Natural killer cell (primary cell): Measurements from ENCODE around the gene KMT5B. TPM values are rescaled to one million over a fixed set of nuclear protein-coding genes. Genes with fewer than 3 reads are reported as not detected.

Source experiments
- ATAC-seq, 3 donors: fragments of 150-1000 bp in 2 of 3; fragments of 200-7000 bp in 1 of 3; cut with Tn5 transposase; 1 replicate in 1 of 3; 2 replicates in 2 of 3; pipeline ENCODE4 v1.10.0; 2021; ENCODE audit warnings: mild to moderate bottlenecking in 2 of 3, moderate library complexity in 2 of 3
- DNase-seq, 2 donors: peaks; one replicate each; pipeline versions ENCODE4 v3.0.0 to v3.0.0-alpha.2; 2013 to 2021; ENCODE audit warnings: mixed read lengths in 1 of 2
- H3K27ac ChIP-seq: one replicate; pipeline ENCODE4 v1.5.1; 2013; ENCODE audit warnings: mild to moderate bottlenecking, low read length
- H3K27me3 ChIP-seq: one replicate; pipeline ENCODE4 v1.6.1; 2013; ENCODE audit warnings: low read length; ENCODE audit not compliant: control insufficient read depth, insufficient read depth
- H3K36me3 ChIP-seq: one replicate; pipeline ENCODE4 v1.6.1; 2013; ENCODE audit warnings: low read length; ENCODE audit not compliant: control insufficient read depth, insufficient read depth
- H3K4me1 ChIP-seq: one replicate; pipeline ENCODE4 v1.6.1; 2013; ENCODE audit warnings: low read length; ENCODE audit not compliant: control insufficient read depth, insufficient read depth
- H3K4me3 ChIP-seq: one replicate; pipeline ENCODE4 v1.5.1; 2013; ENCODE audit warnings: low read length
- H3K9me3 ChIP-seq: one replicate; pipeline ENCODE4 v1.6.1; 2013; ENCODE audit warnings: low read length; ENCODE audit not compliant: control insufficient read depth, insufficient read depth
- H3K27ac Mint-ChIP-seq, 2 donors: one replicate each; pipeline ENCODE4 v1.8.0; 2022; ENCODE audit warnings: mild to moderate bottlenecking in 2 of 2, mixed read lengths in 2 of 2, moderate library complexity in 1 of 2
- H3K27me3 Mint-ChIP-seq, 2 donors: one replicate each; pipeline ENCODE4 v1.8.0; 2022; ENCODE audit warnings: low read depth in 2 of 2, mixed read lengths in 2 of 2
- H3K36me3 Mint-ChIP-seq: one replicate; pipeline ENCODE4 v1.8.0; 2022; ENCODE audit warnings: mixed read lengths
- H3K4me1 Mint-ChIP-seq, 2 donors: one replicate each; pipeline ENCODE4 v1.8.0; 2022; ENCODE audit warnings: mixed read lengths in 2 of 2
- H3K4me3 Mint-ChIP-seq: one replicate; pipeline ENCODE4 v1.8.0; 2022; ENCODE audit warnings: mild to moderate bottlenecking, moderate library complexity, mixed read lengths
- H3K9me3 Mint-ChIP-seq, 2 donors: one replicate each; pipeline ENCODE4 v1.8.0; 2022; ENCODE audit warnings: mixed read lengths in 2 of 2
- WGBS: methylation state at CpG from one replicate; pipeline ENCODE4 v1.1.7; 2013; ENCODE audit warnings: missing lambda C conversion rate; ENCODE audit not compliant: insufficient coverage; 5-methylcytosine and 5-hydroxymethylcytosine counted together
- intact Hi-C: fragments of 100-400 bp; cut with micrococcal nuclease; formaldehyde crosslinking; loops from one replicate; pipeline ENCODE4 v1.14.2; 2022
- total RNA-seq, 4 donors: library from RNA; stranded (reverse); fragments of 120-200 nt in 1 of 4; gene quantifications; one replicate each; pipeline versions ENCODE4 v1.2.3 to v1.2.4, GENCODE V29; 2013 to 2022
- TF ChIP-seq, protein P1 (sequence below): fragments of 200-600 bp; IDR thresholded peaks from one replicate; pipeline ENCODE4 v1.8.0; 2022; ENCODE audit warnings: antibody characterized with exemption

Gene KMT5B
- total RNA-seq, 3 donors from 2014 or later (not counting 1 experiment from before 2014, with no cell fraction given): 45.0 to 60.1 (median 55.6) TPM

DNA sequence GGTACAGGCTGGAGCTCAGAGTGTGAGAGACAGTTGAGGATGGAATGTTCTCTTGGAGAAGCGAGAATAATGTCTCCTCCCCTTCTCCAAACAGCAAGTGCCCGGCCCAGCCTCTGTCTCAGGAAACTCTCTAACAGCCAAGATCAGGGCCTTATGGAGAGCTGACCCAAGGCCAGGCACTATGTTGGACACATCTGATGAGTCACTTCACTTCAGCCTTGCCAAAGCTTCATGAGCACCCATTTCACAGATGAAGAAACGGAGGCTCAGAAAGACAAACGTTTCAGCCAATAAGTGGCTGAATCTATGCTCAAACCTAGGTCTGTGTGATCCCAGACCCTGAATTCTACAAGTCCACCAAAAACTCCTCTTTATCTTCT is 69.8 kb downstream of the KMT5B start:
- H3K4me3 Mint-ChIP-seq: no peak overlapping the region
- WGBS: 96% methylated on average over 4 of the region's 4 CpGs
- intact Hi-C loops: no loop called here
- no peak overlapping the region for H3K27ac ChIP-seq
- no peaks in the 10 kb centered on the region for H3K36me3 Mint-ChIP-seq
- H3K27ac Mint-ChIP-seq: no peak overlapping the region
- H3K27me3 ChIP-seq: no peaks in the 10 kb centered on the region
- no peak overlapping the region for H3K4me3 ChIP-seq
- H3K9me3 ChIP-seq: no peaks in the 10 kb centered on the region
- no peak for ATAC-seq
- no peaks in the 10 kb centered on the region for H3K9me3 Mint-ChIP-seq
- DNase-seq: no peak
- H3K36me3 ChIP-seq: no peaks in the 10 kb centered on the region
- peaks cover 34% of the 10 kb centered on the region for H3K4me1 ChIP-seq
- peaks cover 0 to 12% of the 10 kb centered on the region in 2 donors for H3K4me1 Mint-ChIP-seq
- TF ChIP-seq, protein P1, sequence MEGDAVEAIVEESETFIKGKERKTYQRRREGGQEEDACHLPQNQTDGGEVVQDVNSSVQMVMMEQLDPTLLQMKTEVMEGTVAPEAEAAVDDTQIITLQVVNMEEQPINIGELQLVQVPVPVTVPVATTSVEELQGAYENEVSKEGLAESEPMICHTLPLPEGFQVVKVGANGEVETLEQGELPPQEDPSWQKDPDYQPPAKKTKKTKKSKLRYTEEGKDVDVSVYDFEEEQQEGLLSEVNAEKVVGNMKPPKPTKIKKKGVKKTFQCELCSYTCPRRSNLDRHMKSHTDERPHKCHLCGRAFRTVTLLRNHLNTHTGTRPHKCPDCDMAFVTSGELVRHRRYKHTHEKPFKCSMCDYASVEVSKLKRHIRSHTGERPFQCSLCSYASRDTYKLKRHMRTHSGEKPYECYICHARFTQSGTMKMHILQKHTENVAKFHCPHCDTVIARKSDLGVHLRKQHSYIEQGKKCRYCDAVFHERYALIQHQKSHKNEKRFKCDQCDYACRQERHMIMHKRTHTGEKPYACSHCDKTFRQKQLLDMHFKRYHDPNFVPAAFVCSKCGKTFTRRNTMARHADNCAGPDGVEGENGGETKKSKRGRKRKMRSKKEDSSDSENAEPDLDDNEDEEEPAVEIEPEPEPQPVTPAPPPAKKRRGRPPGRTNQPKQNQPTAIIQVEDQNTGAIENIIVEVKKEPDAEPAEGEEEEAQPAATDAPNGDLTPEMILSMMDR: no peak
- peaks cover 0 to 2% of the 10 kb centered on the region in 2 donors for H3K27me3 Mint-ChIP-seq

DNA sequence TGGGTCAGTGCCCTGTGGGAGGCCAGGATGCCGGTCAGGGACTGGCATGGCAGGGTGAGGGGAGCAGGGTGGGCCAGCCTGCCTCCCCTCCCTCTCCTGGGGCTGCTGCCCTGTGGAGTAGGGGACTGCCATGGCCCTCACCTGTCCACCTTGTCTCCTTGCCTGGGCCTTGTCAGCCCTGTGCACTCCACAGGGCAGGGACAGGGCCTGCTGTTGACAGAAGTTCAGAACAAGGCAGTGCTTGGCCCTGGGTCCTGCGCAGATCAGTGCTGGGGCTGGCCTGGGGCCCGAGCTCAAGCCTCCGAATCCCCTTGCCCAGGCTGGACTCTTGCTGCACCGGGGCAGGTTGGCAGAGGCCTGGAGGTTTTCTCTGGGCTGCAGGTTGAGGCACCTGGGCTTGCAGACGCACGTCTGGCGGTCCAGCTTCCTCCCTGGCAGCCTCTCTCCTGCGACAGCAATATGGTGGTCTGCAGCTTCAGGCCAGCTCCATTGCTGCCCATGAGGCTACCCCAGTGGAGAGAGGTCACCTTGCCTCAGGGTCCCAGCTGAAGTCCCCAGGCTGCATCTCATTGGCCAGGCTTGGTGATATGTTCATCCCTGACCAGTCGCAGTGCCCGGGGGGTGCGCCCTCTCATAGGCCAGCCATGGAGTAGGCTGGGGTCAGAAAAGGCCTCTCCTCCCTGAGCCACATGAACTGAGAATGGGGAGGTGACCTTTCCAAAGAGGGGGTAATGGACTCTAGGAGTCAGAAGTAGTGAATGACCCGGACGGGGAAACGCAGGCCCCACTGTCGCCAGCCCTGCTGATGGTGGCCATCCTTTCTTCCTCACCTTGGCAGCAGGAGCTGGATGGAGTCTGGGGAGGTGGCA is 70.4 kb downstream of the KMT5B start:
- Histone ChIP-seq H3K4me3 (no peak overlapping the region), H3K27ac (no peak overlapping the region), H3K36me3 (no peaks in the 10 kb centered on the region), H3K9me3 (no peaks in the 10 kb centered on the region), H3K27me3 (no peaks in the 10 kb centered on the region), H3K4me1 (peaks cover 34% of the 10 kb centered on the region)
- Mint-ChIP-seq H3K9me3 (no peaks in the 10 kb centered on the region), H3K27me3 (peaks cover 0 to 6% of the 10 kb centered on the region in 2 donors), H3K36me3 (no peaks in the 10 kb centered on the region), H3K27ac (peak overlapping the region in 1 of 2 donors; percentile 53), H3K4me3 (no peak overlapping the region), H3K4me1 (peaks cover 0 to 12% of the 10 kb centered on the region in 2 donors)
- peak in 1 of 3 donors; percentile 30 for ATAC-seq
- no peak for DNase-seq
- 83% methylated on average over 16 of the region's 16 CpGs for WGBS
- TF ChIP-seq, protein P1: no peak
- intact Hi-C loops: no loop called here

DNA sequence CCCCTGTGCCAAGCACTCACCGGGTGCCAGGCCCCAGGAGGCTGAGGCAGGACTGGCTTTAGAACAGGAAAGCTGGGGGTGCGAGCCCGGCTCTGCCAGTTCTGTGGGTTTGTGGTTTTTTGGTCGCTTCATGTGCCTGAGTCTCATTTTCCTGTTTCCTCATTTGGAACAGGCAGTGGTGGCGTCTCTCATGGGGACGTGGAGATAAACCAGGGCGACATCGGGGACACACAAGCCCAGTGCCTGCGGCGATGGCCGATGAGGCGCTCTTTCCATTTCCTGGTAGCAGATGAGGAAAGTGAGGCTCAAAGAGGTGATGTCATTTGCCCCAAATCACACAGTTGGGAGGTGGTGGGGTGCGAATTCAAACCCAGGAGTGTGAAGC is 71.1 kb downstream of the KMT5B start:
- H3K36me3 ChIP-seq: no peaks in the 10 kb centered on the region
- whole genome bisulfite sequencing: 1% methylated on average over 13 of the region's 13 CpGs
- TF ChIP-seq, protein P1: no peak
- H3K27ac ChIP-seq: no peak overlapping the region
- peaks cover 0 to 12% of the 10 kb centered on the region in 2 donors for H3K4me1 Mint-ChIP-seq
- peak; percentile 26 to 36 for DNase-seq
- H3K4me3 ChIP-seq: no peak overlapping the region
- H3K9me3 ChIP-seq: no peaks in the 10 kb centered on the region
- H3K9me3 Mint-ChIP-seq: no peaks in the 10 kb centered on the region
- peaks cover 0 to 6% of the 10 kb centered on the region in 2 donors for H3K27me3 Mint-ChIP-seq
- peaks cover 34% of the 10 kb centered on the region for H3K4me1 ChIP-seq
- no peak overlapping the region for H3K4me3 Mint-ChIP-seq
- peak; percentile 40 to 75 (median 71) for ATAC-seq
- intact Hi-C loops: no loop called here
- peak overlapping the region in 1 of 2 donors; percentile 53 for H3K27ac Mint-ChIP-seq
- H3K27me3 ChIP-seq: no peaks in the 10 kb centered on the region
- no peaks in the 10 kb centered on the region for H3K36me3 Mint-ChIP-seq
